Vein endothelial cell (primary cell): ENCODE results near the gene TBC1D7. TPM values are rescaled to one million over a fixed set of nuclear protein-coding genes. Genes with fewer than 3 reads are reported as not detected.

Experiments
- total RNA-seq: library from RNA; depleted of rRNA; stranded (reverse); fragments of >200 nt; gene quantifications from 2 replicates; pipeline ENCODE4 v1.2.3, GENCODE V29; 2012

Gene TBC1D7
- total RNA-seq = 17.3 and 20.6 TPM in 2 replicates

GRCh38 chr6:13328076-13328874, at the start of gene TBC1D7:
TSS of gene TBC1D7 (minus strand) at chr6:13328537. CDS start at chr6:13326898, 1,639 bp downstream.

Other genes starting within 250 kb of the TBC1D7 start
- gene GFOD1, start 159.1 kb upstream of the TBC1D7 start, total RNA-seq = 19.9 and 42.9 TPM in 2 replicates
- 8.0 and 11.1 TPM in 2 replicates for gene SIRT5, start 246.1 kb upstream of the TBC1D7 start, total RNA-seq